GM18873 (cell line): ENCODE data around the gene AHSA1.

Experiments used
- ATAC-seq: cut with Tn5 transposase; IDR thresholded peaks from one replicate; pipeline ENCODE4 v1.9.1; 2021; ENCODE audit warnings: mild to moderate bottlenecking, moderate library complexity, moderate number of reproducible peaks; ENCODE audit not compliant: unreplicated experiment, low FRiP score

The AHSA1 gene

GRCh38 chr14:77507762-77508161 lies 49.9 kb downstream of the AHSA1 start:
- no peak for ATAC-seq

DNA sequence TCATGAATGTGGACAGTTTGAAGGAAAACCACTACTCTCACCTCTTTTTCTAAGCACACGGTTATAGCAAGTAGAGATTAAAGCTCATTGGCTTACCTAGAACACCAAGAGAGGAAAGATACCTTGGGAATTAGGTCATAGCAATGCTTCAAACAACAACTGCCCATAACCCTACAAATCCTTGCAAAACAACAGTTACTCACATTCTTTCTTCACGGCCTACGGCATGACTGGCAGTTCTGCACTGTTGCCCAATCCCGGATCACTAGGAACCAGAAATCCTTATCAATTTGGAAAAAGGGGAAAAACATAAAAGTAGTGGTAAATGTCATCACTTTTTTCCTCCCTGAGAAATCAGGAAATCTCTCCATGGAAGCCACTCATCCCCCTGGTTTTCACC lies 50.4 kb downstream of the AHSA1 start:
- no peak for ATAC-seq

DNA sequence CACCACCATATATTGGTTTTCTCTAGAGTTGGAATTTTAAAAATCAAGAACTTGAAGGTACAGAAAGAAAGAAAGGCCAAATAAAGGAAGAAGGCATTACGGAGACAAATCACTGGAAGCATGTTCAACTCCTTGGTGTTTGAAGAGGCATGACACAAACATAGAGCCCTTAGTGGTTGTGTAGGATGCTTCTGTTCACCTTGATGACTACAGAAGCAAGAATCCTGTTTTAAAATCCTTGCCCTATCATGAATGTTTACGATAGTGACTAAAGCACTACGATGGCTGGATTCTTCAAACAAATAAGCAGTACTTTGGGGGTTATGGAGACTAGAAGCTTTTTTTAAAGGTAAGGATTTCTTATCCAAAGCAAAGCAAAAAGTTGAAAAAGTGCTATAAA lies 51.0 kb downstream of the AHSA1 start:
- ATAC-seq = no peak

GRCh38 chr14:77509366-77509765 lies 51.5 kb downstream of the AHSA1 start:
- no peak for ATAC-seq

- ATAC-seq = no peak
Measured at GRCh38 chr14:77511486-77512162, 53.7 kb downstream of the AHSA1 start.

DNA sequence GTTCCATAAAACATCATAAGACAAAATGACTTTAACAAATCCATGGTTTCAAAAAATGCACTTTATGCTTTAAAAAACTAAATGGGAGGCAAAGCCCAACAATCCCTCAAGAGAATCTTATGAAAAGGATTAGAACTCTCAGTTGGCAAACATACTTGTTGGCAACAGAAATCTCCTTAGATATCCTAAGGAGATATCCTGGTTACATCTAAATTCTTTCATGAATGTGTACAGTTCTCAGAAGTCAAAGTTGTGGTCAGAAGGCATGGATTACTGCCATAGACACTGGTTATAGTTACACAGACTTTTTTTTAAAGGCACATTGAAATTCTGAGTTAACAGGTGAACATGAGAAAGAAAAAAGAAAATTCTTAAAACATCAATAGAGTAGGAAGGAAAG lies 58.2 kb downstream of the AHSA1 start:
- ATAC-seq = no peak
